ENCODE data around the gene ZNF625. TPM values are rescaled to one million over a fixed set of nuclear protein-coding genes. Genes with fewer than 3 reads are reported as not detected.

Gene ZNF625
- total RNA-seq, 4 donors from 2014 or later, result 0.60 to 2.3 (median 2.2) TPM; not detected in 1

GRCh38 chr19:12198136-12198535, 41.6 kb upstream of the ZNF625 start:
- H3K36me3 ChIP-seq, result peaks cover 0 to 7% (median 0%) of the 10 kb centered on the region in 4 donors
- in situ Hi-C loops (cut with MboI; ENCODE audit: low pct_ligation_motif_present in 1 of 4, low pct_unique_long_range_greater_than_20kb in 1 of 4, low sequenced_read_pairs in 3 of 4) (no loop called here), intact Hi-C loops (cut with DNase I; ENCODE audit: low total_unique reads) (loop anchor here (10.0 kb wide), 1 partner anchor 137 kb away; the partner anchor contains the start of gene ZNF563)
- TF ChIP-seq POLR2A (IDR thresholded peaks at IDR 0.05) (no peak), EP300 (IDR thresholded peaks at IDR 0.05; ENCODE audit: low read depth) (no peak), POLR2AphosphoS5 (IDR thresholded peaks at IDR 0.05) (no peak)
- TF ChIP-seq, protein P1, sequence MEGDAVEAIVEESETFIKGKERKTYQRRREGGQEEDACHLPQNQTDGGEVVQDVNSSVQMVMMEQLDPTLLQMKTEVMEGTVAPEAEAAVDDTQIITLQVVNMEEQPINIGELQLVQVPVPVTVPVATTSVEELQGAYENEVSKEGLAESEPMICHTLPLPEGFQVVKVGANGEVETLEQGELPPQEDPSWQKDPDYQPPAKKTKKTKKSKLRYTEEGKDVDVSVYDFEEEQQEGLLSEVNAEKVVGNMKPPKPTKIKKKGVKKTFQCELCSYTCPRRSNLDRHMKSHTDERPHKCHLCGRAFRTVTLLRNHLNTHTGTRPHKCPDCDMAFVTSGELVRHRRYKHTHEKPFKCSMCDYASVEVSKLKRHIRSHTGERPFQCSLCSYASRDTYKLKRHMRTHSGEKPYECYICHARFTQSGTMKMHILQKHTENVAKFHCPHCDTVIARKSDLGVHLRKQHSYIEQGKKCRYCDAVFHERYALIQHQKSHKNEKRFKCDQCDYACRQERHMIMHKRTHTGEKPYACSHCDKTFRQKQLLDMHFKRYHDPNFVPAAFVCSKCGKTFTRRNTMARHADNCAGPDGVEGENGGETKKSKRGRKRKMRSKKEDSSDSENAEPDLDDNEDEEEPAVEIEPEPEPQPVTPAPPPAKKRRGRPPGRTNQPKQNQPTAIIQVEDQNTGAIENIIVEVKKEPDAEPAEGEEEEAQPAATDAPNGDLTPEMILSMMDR (IDR thresholded peaks at IDR 0.05), result no peak
- H3K27me3 ChIP-seq, result no peaks in the 10 kb centered on the region
- H3K4me1 ChIP-seq, result peaks cover 0 to 11% (median 0%) of the 10 kb centered on the region in 4 donors
- no peak overlapping the region for H3K4me3 ChIP-seq
- no peak for DNase-seq
- no peak overlapping the region for H3K27ac ChIP-seq
- H3K9me3 ChIP-seq, result peaks cover 14 to 19% of the 10 kb centered on the region in 2 donors

- H3K27ac ChIP-seq, result peak overlapping the region; percentile 75 to 84 (median 78)
- no peaks in the 10 kb centered on the region for H3K27me3 ChIP-seq
- H3K9me3 ChIP-seq, result peaks cover 25 to 31% of the 10 kb centered on the region in 2 donors
- TF ChIP-seq POLR2AphosphoS5 (IDR thresholded peaks at IDR 0.05) (peak; percentile 52 to 85 (median 77)), POLR2A (IDR thresholded peaks at IDR 0.05) (peak; percentile 29), EP300 (IDR thresholded peaks at IDR 0.05; ENCODE audit: low read depth) (no peak)
- TF ChIP-seq, protein P1 (IDR thresholded peaks at IDR 0.05), result no peak
- H3K36me3 ChIP-seq, result peaks cover 0 to 17% (median 0%) of the 10 kb centered on the region in 4 donors
- intact Hi-C loops (cut with DNase I; ENCODE audit: low total_unique reads), result loop anchor here (10.0 kb wide), 1 partner anchor 140 kb away; the partner anchor contains the start of gene ZNF563
- H3K4me1 ChIP-seq, result peaks cover 0 to 11% (median 0%) of the 10 kb centered on the region in 4 donors
- in situ Hi-C loops (cut with MboI; ENCODE audit: low pct_ligation_motif_present in 1 of 4, low pct_unique_long_range_greater_than_20kb in 1 of 4, low sequenced_read_pairs in 3 of 4), result no loop called here
- peak overlapping the region; percentile 8 to 82 (median 49) for H3K4me3 ChIP-seq
- 0 to 22% methylated on average over 1 to 45 of the region's 62 CpGs for WGBS, 2 donors (ENCODE audit: low coverage in 1 of 2)
- peak; percentile 79 for DNase-seq
Measured at GRCh38 chr19:12194827-12195731, 38.5 kb upstream of the ZNF625 start.

- Histone ChIP-seq H3K4me3 (no peak overlapping the region), H3K36me3 (peaks cover 4 to 62% (median 20%) of the 10 kb centered on the region in 4 donors), H3K9me3 (peaks cover 58 to 66% of the 10 kb centered on the region in 2 donors), H3K27ac (no peak overlapping the region), H3K4me1 (no peaks in the 10 kb centered on the region), H3K27me3 (no peaks in the 10 kb centered on the region)
- intact Hi-C loops (cut with DNase I; ENCODE audit: low total_unique reads) (no loop called here), in situ Hi-C loops (cut with MboI; ENCODE audit: low pct_ligation_motif_present in 1 of 4, low pct_unique_long_range_greater_than_20kb in 1 of 4, low sequenced_read_pairs in 3 of 4) (no loop called here)
- WGBS, 2 donors (ENCODE audit: low coverage in 1 of 2), result 95 to 96% methylated on average over 6 of the region's 6 CpGs
- no peak for TF ChIP-seq POLR2AphosphoS5 (IDR thresholded peaks at IDR 0.05)
- no peak for TF ChIP-seq POLR2A (IDR thresholded peaks at IDR 0.05)
- TF ChIP-seq, protein P1 (IDR thresholded peaks at IDR 0.05), result no peak
- no peak for TF ChIP-seq EP300 (IDR thresholded peaks at IDR 0.05; ENCODE audit: low read depth)
- no peak for DNase-seq
Measured at GRCh38 chr19:12187625-12188024, 31.1 kb upstream of the ZNF625 start.

DNA sequence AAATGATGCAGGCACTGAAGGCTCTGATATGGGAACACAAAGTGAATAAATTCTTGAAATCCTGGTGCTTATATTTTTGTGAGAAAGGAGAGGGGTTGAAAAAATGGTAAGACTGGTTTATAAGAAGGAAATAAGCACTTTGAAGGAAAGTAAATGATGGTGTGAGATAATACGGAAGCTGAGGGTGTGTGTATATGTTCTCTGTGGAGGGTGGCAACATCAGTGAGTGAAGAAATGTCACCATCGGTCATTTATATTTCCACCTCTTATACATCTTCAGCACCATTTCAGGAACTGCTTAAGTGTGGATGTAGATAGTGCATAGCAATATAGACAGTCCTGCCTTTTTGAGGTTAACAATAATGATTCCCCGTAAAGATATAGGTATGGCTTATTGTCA, 23.8 kb upstream of the ZNF625 start:
- peaks cover 0 to 11% (median 0%) of the 10 kb centered on the region in 4 donors for H3K36me3 ChIP-seq
- H3K27ac ChIP-seq, result no peak overlapping the region
- peaks cover 14 to 26% of the 10 kb centered on the region in 2 donors for H3K9me3 ChIP-seq
- H3K4me3 ChIP-seq, result no peak overlapping the region
- H3K27me3 ChIP-seq, result no peaks in the 10 kb centered on the region
- DNase-seq, result no peak
- 99 to 100% methylated on average over 3 of the region's 3 CpGs for WGBS, 2 donors (ENCODE audit: low coverage in 1 of 2)
- intact Hi-C loops (cut with DNase I; ENCODE audit: low total_unique reads) (no loop called here), in situ Hi-C loops (cut with MboI; ENCODE audit: low pct_ligation_motif_present in 1 of 4, low pct_unique_long_range_greater_than_20kb in 1 of 4, low sequenced_read_pairs in 3 of 4) (no loop called here)
- H3K4me1 ChIP-seq, result no peaks in the 10 kb centered on the region
- TF ChIP-seq, protein P1 (IDR thresholded peaks at IDR 0.05), result no peak
- TF ChIP-seq POLR2AphosphoS5 (IDR thresholded peaks at IDR 0.05) (no peak), EP300 (IDR thresholded peaks at IDR 0.05; ENCODE audit: low read depth) (no peak), POLR2A (IDR thresholded peaks at IDR 0.05) (no peak)

Data from transverse colon (tissue), 4 donors.